CD14-positive monocyte (primary cell): Measurements from ENCODE around the gene CLDN18. TPM values are rescaled to one million over a fixed set of nuclear protein-coding genes. Genes with fewer than 3 reads are reported as not detected.

Experiments used
- DNase-seq, 3 donors: peaks; one replicate each; pipeline ENCODE4 v3.0.0-alpha.2; 2011 to 2022
- H2AFZ ChIP-seq: 2 replicates; pipeline ENCODE4 v1.6.0; 2012; ENCODE audit warnings: mild to moderate bottlenecking, low read depth, low read length, inconsistent platforms; ENCODE audit not compliant: insufficient read depth, poor library complexity, severe bottlenecking
- H3K27ac ChIP-seq, 2 donors: 1 replicate in 1 of 2; 2 replicates in 1 of 2; pipeline ENCODE4 v1.5.1; 2012 to 2013; ENCODE audit warnings: low read length in 2 of 2, control low read depth in 1 of 2, inconsistent platforms in 1 of 2, low read depth in 1 of 2, mild to moderate bottlenecking in 1 of 2
- H3K27me3 ChIP-seq, 2 donors: one replicate each; pipeline versions ENCODE4 v1.6.0 to v1.6.1; 2011 to 2013; ENCODE audit warnings: low read length in 2 of 2; ENCODE audit not compliant: control insufficient read depth in 2 of 2, insufficient read depth in 2 of 2
- H3K36me3 ChIP-seq, 2 donors: replicated peaks in 1 of 2; 1 replicate in 1 of 2; 2 replicates in 1 of 2; pipeline versions ENCODE4 v1.5.1 to v1.6.1; 2012 to 2013; ENCODE audit warnings: low read length in 2 of 2, control low read depth in 1 of 2, inconsistent platforms in 1 of 2, mild to moderate bottlenecking in 1 of 2; ENCODE audit not compliant: insufficient read depth in 2 of 2, control insufficient read depth in 1 of 2
- H3K4me1 ChIP-seq, 2 donors: 1 replicate in 1 of 2; 2 replicates in 1 of 2; pipeline versions ENCODE4 v1.5.1 to v1.6.1; 2012 to 2013; ENCODE audit warnings: low read length in 2 of 2, control low read depth in 1 of 2, inconsistent platforms in 1 of 2, mild to moderate bottlenecking in 1 of 2, moderate library complexity in 1 of 2; ENCODE audit not compliant: insufficient read depth in 2 of 2, control insufficient read depth in 1 of 2
- H3K4me2 ChIP-seq: replicated peaks from 2 replicates; pipeline ENCODE3; 2012; ENCODE audit warnings: low read length, moderate library complexity, mild to moderate bottlenecking; ENCODE audit not compliant: poor library complexity, severe bottlenecking; ENCODE audit errors: extremely low read depth
- H3K4me3 ChIP-seq, 3 experiments: fragments of 200-600 bp in 1 of 3; sonication (generic) in 1 of 3; replicated peaks in 1 of 3; 1 replicate in 2 of 3; 2 replicates in 1 of 3; pipeline ENCODE4 v1.5.1; 2011 to 2013; ENCODE audit warnings: low read length in 3 of 3, mild to moderate bottlenecking in 3 of 3, control low read depth in 2 of 3, low read depth in 2 of 3, inconsistent platforms in 1 of 3, moderate library complexity in 1 of 3
- H3K79me2 ChIP-seq: 2 replicates; pipeline ENCODE4 v1.6.0; 2012; ENCODE audit warnings: mild to moderate bottlenecking, control low read depth, inconsistent platforms, low read length, moderate library complexity; ENCODE audit not compliant: insufficient read depth
- H3K9ac ChIP-seq: 2 replicates; pipeline ENCODE4 v1.6.0; 2017; ENCODE audit warnings: low read length, mild to moderate bottlenecking; ENCODE audit not compliant: insufficient read depth, poor library complexity, severe bottlenecking
- H3K9me3 ChIP-seq, 2 donors: replicated peaks in 1 of 2; 1 replicate in 1 of 2; 2 replicates in 1 of 2; pipeline versions ENCODE4 v1.5.1 to v1.6.1; 2012 to 2013; ENCODE audit warnings: low read length in 2 of 2, control low read depth in 1 of 2; ENCODE audit not compliant: control insufficient read depth in 1 of 2, insufficient read depth in 1 of 2
- H4K20me1 ChIP-seq: 2 replicates; pipeline ENCODE4 v1.6.0; 2012; ENCODE audit warnings: mild to moderate bottlenecking, low read length, control low read depth, moderate library complexity; ENCODE audit not compliant: insufficient read depth
- H3K27ac Mint-ChIP-seq, 7 donors: one replicate each; pipeline ENCODE4 v1.8.0; 2020; ENCODE audit warnings: mild to moderate bottlenecking in 7 of 7, mixed read lengths in 7 of 7, moderate library complexity in 6 of 7, inconsistent platforms in 2 of 7
- H3K27me3 Mint-ChIP-seq, 3 donors: one replicate each; pipeline ENCODE4 v1.8.0; 2021 to 2022; ENCODE audit warnings: low read depth in 3 of 3, mild to moderate bottlenecking in 3 of 3, mixed read lengths in 3 of 3, moderate library complexity in 3 of 3, inconsistent platforms in 1 of 3
- H3K36me3 Mint-ChIP-seq, 2 donors: one replicate each; pipeline ENCODE4 v1.8.0; 2020; ENCODE audit warnings: mixed read lengths in 2 of 2, inconsistent platforms in 1 of 2, mild to moderate bottlenecking in 1 of 2
- H3K4me1 Mint-ChIP-seq: one replicate; pipeline ENCODE4 v1.8.0; 2020; ENCODE audit warnings: mild to moderate bottlenecking, mixed read lengths
- H3K4me3 Mint-ChIP-seq, 2 donors: one replicate each; pipeline ENCODE4 v1.8.0; 2020; ENCODE audit warnings: mild to moderate bottlenecking in 2 of 2, mixed read lengths in 2 of 2, moderate library complexity in 1 of 2
- H3K9me3 Mint-ChIP-seq, 7 donors: one replicate each; pipeline ENCODE4 v1.8.0; 2020 to 2022; ENCODE audit warnings: mixed read lengths in 7 of 7, mild to moderate bottlenecking in 6 of 7, moderate library complexity in 6 of 7, inconsistent platforms in 2 of 7
- WGBS: methylation state at CpG from one replicate; pipeline ENCODE4 v1.1.5; 2013; ENCODE audit warnings: missing lambda C conversion rate; ENCODE audit not compliant: insufficient coverage; 5-methylcytosine and 5-hydroxymethylcytosine counted together
- intact Hi-C, 2 donors: fragments of 100-400 bp; cut with micrococcal nuclease; formaldehyde crosslinking; loops; one replicate each; pipeline versions ENCODE4 v1.15.0 to v1.15.1; 2023
- polyA plus RNA-seq, 3 donors: library from polyadenylated mRNA; depleted of rRNA in 1 of 3; unstranded in 2 of 3; stranded (reverse) in 1 of 3; fragments of 300-500 nt in 2 of 3; fragments of >200 nt in 1 of 3; fragmentation: Illumina TruSeq in 2 of 3; gene quantifications; 1 replicate in 2 of 3; 2 replicates in 1 of 3; pipeline ENCODE4 v1.2.3, GENCODE V29; 2012 to 2021
- TF ChIP-seq, protein P1 (sequence below): fragments of 200-600 bp; IDR thresholded peaks from one replicate; pipeline ENCODE4 v1.8.0; 2022; ENCODE audit warnings: antibody characterized with exemption, mild to moderate bottlenecking

The CLDN18 gene
- polyA plus RNA-seq, 3 donors = not detected

DNA sequence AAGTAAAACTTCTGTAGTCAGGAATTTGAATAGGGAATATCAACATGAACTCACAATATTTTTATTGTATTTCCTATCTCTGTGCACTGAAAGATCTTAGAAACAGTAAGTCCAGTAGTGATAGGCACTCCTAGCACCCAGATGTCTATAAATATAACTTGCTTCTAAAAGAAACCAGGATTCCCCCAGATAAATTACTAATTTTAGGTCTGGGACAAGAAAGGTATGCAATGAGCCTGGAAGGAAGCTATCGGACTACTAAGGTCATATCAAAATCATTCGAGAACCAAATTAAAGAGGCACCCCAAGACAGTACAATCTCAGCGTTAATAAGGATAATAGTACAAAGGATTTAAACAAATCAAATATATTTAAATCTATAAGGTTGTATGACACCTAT is 47.4 kb downstream of the CLDN18 start:
- Histone ChIP-seq H3K4me3 (no peak overlapping the region), H3K9me3 (no peaks in the 10 kb centered on the region), H3K36me3 (peaks cover 0 to under 1% of the 10 kb centered on the region in 2 donors), H3K4me2 (no peak overlapping the region), H3K9ac (no peak overlapping the region), H3K79me2 (no peaks in the 10 kb centered on the region), H3K4me1 (no peaks in the 10 kb centered on the region), H3K27me3 (no peaks in the 10 kb centered on the region), H4K20me1 (no peaks in the 10 kb centered on the region), H2AFZ (no peak overlapping the region), H3K27ac (no peak overlapping the region)
- Mint-ChIP-seq H3K4me3 (no peak overlapping the region), H3K36me3 (peaks cover 2 to 4% of the 10 kb centered on the region in 2 donors), H3K27me3 (peaks cover 0 to 2% (median 0%) of the 10 kb centered on the region in 3 donors), H3K9me3 (no peaks in the 10 kb centered on the region), H3K4me1 (peaks cover 10% of the 10 kb centered on the region), H3K27ac (no peak overlapping the region)
- no peak for DNase-seq
- intact Hi-C loops = no loop called here
- no CpG with 5 or more reads among the region's 3 CpGs for WGBS
- TF ChIP-seq, protein P1, sequence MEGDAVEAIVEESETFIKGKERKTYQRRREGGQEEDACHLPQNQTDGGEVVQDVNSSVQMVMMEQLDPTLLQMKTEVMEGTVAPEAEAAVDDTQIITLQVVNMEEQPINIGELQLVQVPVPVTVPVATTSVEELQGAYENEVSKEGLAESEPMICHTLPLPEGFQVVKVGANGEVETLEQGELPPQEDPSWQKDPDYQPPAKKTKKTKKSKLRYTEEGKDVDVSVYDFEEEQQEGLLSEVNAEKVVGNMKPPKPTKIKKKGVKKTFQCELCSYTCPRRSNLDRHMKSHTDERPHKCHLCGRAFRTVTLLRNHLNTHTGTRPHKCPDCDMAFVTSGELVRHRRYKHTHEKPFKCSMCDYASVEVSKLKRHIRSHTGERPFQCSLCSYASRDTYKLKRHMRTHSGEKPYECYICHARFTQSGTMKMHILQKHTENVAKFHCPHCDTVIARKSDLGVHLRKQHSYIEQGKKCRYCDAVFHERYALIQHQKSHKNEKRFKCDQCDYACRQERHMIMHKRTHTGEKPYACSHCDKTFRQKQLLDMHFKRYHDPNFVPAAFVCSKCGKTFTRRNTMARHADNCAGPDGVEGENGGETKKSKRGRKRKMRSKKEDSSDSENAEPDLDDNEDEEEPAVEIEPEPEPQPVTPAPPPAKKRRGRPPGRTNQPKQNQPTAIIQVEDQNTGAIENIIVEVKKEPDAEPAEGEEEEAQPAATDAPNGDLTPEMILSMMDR = no peak

DNA sequence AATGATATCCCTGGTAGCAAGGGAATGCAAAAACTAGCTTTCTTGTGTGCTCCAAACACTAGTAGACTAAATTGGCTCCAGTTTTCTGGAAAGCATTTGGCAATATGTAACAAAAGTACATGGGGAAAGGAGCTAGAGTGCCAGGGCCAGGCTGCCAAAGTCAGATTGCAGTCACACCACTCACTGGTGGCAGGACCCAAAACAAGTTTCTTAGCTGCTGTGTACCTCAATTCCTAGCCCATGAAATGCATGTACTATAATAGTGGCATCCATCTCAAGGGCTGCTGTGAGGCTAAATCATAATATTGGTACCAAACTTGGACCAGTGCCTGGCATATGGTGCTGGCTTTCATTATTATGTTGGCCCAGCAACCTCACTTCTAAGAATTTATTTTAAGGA is 49.3 kb downstream of the CLDN18 start:
- TF ChIP-seq, protein P1 = no peak
- H3K27ac ChIP-seq = no peak overlapping the region
- no peak overlapping the region for H3K4me3 ChIP-seq

More for the DNA sequence above, 49.3 kb downstream of the CLDN18 start:
- H3K4me1 Mint-ChIP-seq = peaks cover 10% of the 10 kb centered on the region
- H3K36me3 ChIP-seq = peaks cover 0 to 16% of the 10 kb centered on the region in 2 donors
- H3K36me3 Mint-ChIP-seq = peaks cover 7 to 14% of the 10 kb centered on the region in 2 donors
- H3K4me2 ChIP-seq = no peak overlapping the region
- no peaks in the 10 kb centered on the region for H3K4me1 ChIP-seq
- no peaks in the 10 kb centered on the region for H3K79me2 ChIP-seq
- H3K27me3 Mint-ChIP-seq = peaks cover 0 to 2% (median 0%) of the 10 kb centered on the region in 3 donors
- no peaks in the 10 kb centered on the region for H3K9me3 Mint-ChIP-seq
- no peak overlapping the region for H2AFZ ChIP-seq
- intact Hi-C loops = no loop called here
- H3K27me3 ChIP-seq = no peaks in the 10 kb centered on the region
- no peak overlapping the region for H3K27ac Mint-ChIP-seq
- H3K9me3 ChIP-seq = no peaks in the 10 kb centered on the region
- H3K9ac ChIP-seq = no peak overlapping the region
- no peak for DNase-seq
- no peak overlapping the region for H3K4me3 Mint-ChIP-seq
- no peaks in the 10 kb centered on the region for H4K20me1 ChIP-seq
